Liver (tissue), 9 donors: ENCODE results near the gene ATE1. TPM values are rescaled to one million over a fixed set of nuclear protein-coding genes. Genes with fewer than 3 reads are reported as not detected.

Source experiments
- DNase-seq: peaks from one replicate; pipeline ENCODE4 v3.0.0-alpha.2; 2017; ENCODE audit warnings: low spot score
- H3K27ac ChIP-seq, 2 donors: one replicate each; pipeline ENCODE4 v1.7.0; 2013; ENCODE audit warnings: inconsistent platforms in 2 of 2, low read length in 2 of 2, control low read depth in 1 of 2, low read depth in 1 of 2, mild to moderate bottlenecking in 1 of 2
- H3K27me3 ChIP-seq, 4 donors: one replicate each; pipeline versions ENCODE4 v1.6.1 to v1.7.0; 2013; ENCODE audit warnings: low read length in 3 of 4, inconsistent platforms in 1 of 4, mild to moderate bottlenecking in 1 of 4, moderate library complexity in 1 of 4; ENCODE audit not compliant: control insufficient read depth in 4 of 4, insufficient read depth in 4 of 4
- H3K36me3 ChIP-seq, 4 donors: one replicate each; pipeline versions ENCODE4 v1.6.1 to v1.7.0; 2013; ENCODE audit warnings: low read length in 3 of 4, mild to moderate bottlenecking in 3 of 4, low read depth in 1 of 4, moderate library complexity in 1 of 4; ENCODE audit not compliant: control insufficient read depth in 4 of 4, insufficient read depth in 3 of 4
- H3K4me1 ChIP-seq, 4 donors: one replicate each; pipeline versions ENCODE4 v1.6.1 to v1.7.0; 2013; ENCODE audit warnings: low read length in 3 of 4, mild to moderate bottlenecking in 3 of 4, moderate library complexity in 1 of 4; ENCODE audit not compliant: control insufficient read depth in 4 of 4, insufficient read depth in 4 of 4
- H3K4me3 ChIP-seq, 3 donors: one replicate each; pipeline versions ENCODE4 v1.6.1 to v1.7.0; 2013; ENCODE audit warnings: low read length in 3 of 3, control low read depth in 1 of 3, low read depth in 1 of 3, mild to moderate bottlenecking in 1 of 3
- H3K9ac ChIP-seq, 2 donors: one replicate each; pipeline ENCODE4 v1.7.0; 2013; ENCODE audit warnings: low read length in 2 of 2, mild to moderate bottlenecking in 2 of 2, moderate library complexity in 2 of 2, control low read depth in 1 of 2, low read depth in 1 of 2
- H3K9me3 ChIP-seq, 4 donors: one replicate each; pipeline versions ENCODE4 v1.6.1 to v1.7.0; 2013; ENCODE audit warnings: low read length in 3 of 4; ENCODE audit not compliant: control insufficient read depth in 4 of 4
- CTCF ChIP-seq: fragments of 150-350 bp; IDR thresholded peaks from 2 replicates; pipeline ENCODE4 v1.5.1; 2017; ENCODE audit warnings: improper control_type of control experiment, low read depth, low read length; ENCODE audit not compliant: missing input control
- FOXA2 ChIP-seq: IDR thresholded peaks from 2 replicates; pipeline ENCODE4 v1.6.1; 2016; ENCODE audit warnings: antibody characterized with exemption
- HNF4A ChIP-seq, 2 donors: conservative IDR thresholded peaks; 2 replicates each; pipeline ENCODE4 v1.6.1; 2016; ENCODE audit warnings: antibody characterized with exemption in 2 of 2, mild to moderate bottlenecking in 2 of 2
- HNF4G ChIP-seq: IDR thresholded peaks from 2 replicates; pipeline ENCODE4 v1.6.1; 2016; ENCODE audit warnings: antibody characterized with exemption
- JUND ChIP-seq, 2 donors: IDR thresholded peaks; 2 replicates each; pipeline ENCODE4 v1.6.1; 2016; ENCODE audit warnings: antibody characterized with exemption in 2 of 2
- MAX ChIP-seq: IDR thresholded peaks from 2 replicates; pipeline ENCODE4 v1.6.1; 2016; ENCODE audit warnings: antibody characterized with exemption
- NR2F2 ChIP-seq: IDR thresholded peaks from 2 replicates; pipeline ENCODE4 v1.6.1; 2016; ENCODE audit warnings: antibody characterized with exemption
- RAD21 ChIP-seq, 2 donors: IDR thresholded peaks; 2 replicates each; pipeline ENCODE4 v1.6.1; 2016; ENCODE audit warnings: antibody characterized with exemption in 2 of 2, mild to moderate bottlenecking in 2 of 2
- REST ChIP-seq: IDR thresholded peaks from 2 replicates; pipeline ENCODE4 v1.6.1; 2016; ENCODE audit warnings: antibody characterized with exemption, mild to moderate bottlenecking
- RXRA ChIP-seq, 2 donors: IDR thresholded peaks; 2 replicates each; pipeline ENCODE4 v1.6.1; 2017 to 2018; ENCODE audit warnings: antibody characterized with exemption in 2 of 2, mild to moderate bottlenecking in 1 of 2
- SP1 ChIP-seq: IDR thresholded peaks from 2 replicates; pipeline ENCODE4 v1.6.1; 2018; ENCODE audit warnings: antibody characterized with exemption, mild to moderate bottlenecking
- TAF1 ChIP-seq: conservative IDR thresholded peaks from 2 replicates; pipeline ENCODE4 v1.6.1; 2016; ENCODE audit warnings: antibody characterized with exemption, mild to moderate bottlenecking
- YY1 ChIP-seq: IDR thresholded peaks from 2 replicates; pipeline ENCODE4 v1.6.1; 2016; ENCODE audit warnings: antibody characterized with exemption, mild to moderate bottlenecking
- ZBTB33 ChIP-seq: IDR thresholded peaks from 2 replicates; pipeline ENCODE4 v1.6.1; 2016; ENCODE audit warnings: antibody characterized with exemption
- WGBS: extraction: QIAGEN DNeasy Blood & Tissue Kit; methylation state at CpG from one replicate; pipeline ENCODE4 v1.1.7; 2013; 5-methylcytosine and 5-hydroxymethylcytosine counted together
- polyA plus RNA-seq, 2 donors: library from polyadenylated mRNA; stranded (reverse) in 1 of 2; unstranded in 1 of 2; fragments of 200-250 nt in 1 of 2; fragments of >200 nt in 1 of 2; fragmentation: Nextera tagmentation in 1 of 2; extraction: Ambion mirVana in 1 of 2; gene quantifications; one replicate each; pipeline versions ENCODE4 v1.2.1 to v1.2.3, GENCODE V29; 2013 to 2015
- total RNA-seq, 2 donors: library from RNA; depleted of rRNA; stranded (reverse); fragments of >200 nt; gene quantifications; one replicate each; pipeline ENCODE4 v1.2.3, GENCODE V29; 2014
- donor health status: healthy.
- donor health status: healthy.
- donor health status: healthy.
- donor health status: healthy.
- donor health status: healthy.

Gene ATE1
- total and polyA plus RNA-seq, 4 donors: 7.9 to 34.9 (median 13.5) TPM

GRCh38 chr10:121774404-121774803 is 153.4 kb downstream of the ATE1 start:
- H3K27ac ChIP-seq: no peak overlapping the region
- DNase-seq: no peak
- WGBS: 78% methylated on average over 3 of the region's 3 CpGs

GRCh38 chr10:121772884-121773283 is 154.9 kb downstream of the ATE1 start:
- no peaks in the 10 kb centered on the region for H3K9me3 ChIP-seq
- H3K4me3 ChIP-seq: no peak overlapping the region
- H3K9ac ChIP-seq: no peak overlapping the region
- TF ChIP-seq HNF4G: no peak
- TF ChIP-seq RAD21 (IDR thresholded peaks at IDR 0.05): no peak
- no peak for TF ChIP-seq SP1
- no peak for TF ChIP-seq ZBTB33
- no peak for TF ChIP-seq JUND (IDR thresholded peaks at IDR 0.05)
- TF ChIP-seq RXRA (IDR thresholded peaks at IDR 0.05): no peak
- TF ChIP-seq TAF1: no peak
- no peak for TF ChIP-seq HNF4A (conservative IDR thresholded peaks at IDR 0.05)
- TF ChIP-seq YY1: no peak
- TF ChIP-seq CTCF: no peak
- TF ChIP-seq REST: no peak
- TF ChIP-seq NR2F2: no peak
- TF ChIP-seq MAX: no peak
- H3K4me1 ChIP-seq: peaks cover 0 to 2% (median 0%) of the 10 kb centered on the region in 4 donors
- no peak for DNase-seq
- 68% methylated on average over 2 of the region's 2 CpGs for WGBS
- no peak overlapping the region for H3K27ac ChIP-seq
- H3K36me3 ChIP-seq: no peaks in the 10 kb centered on the region
- H3K27me3 ChIP-seq: no peaks in the 10 kb centered on the region

More at GRCh38 chr10:121774404-121774803, 153.4 kb downstream of the ATE1 start:
- Histone ChIP-seq H3K4me3 (no peak overlapping the region), H3K27me3 (no peaks in the 10 kb centered on the region), H3K9ac (no peak overlapping the region), H3K9me3 (no peaks in the 10 kb centered on the region), H3K4me1 (peaks cover 0 to 2% (median 0%) of the 10 kb centered on the region in 4 donors), H3K36me3 (peaks cover 0 to 3% (median 0%) of the 10 kb centered on the region in 4 donors)
- TF ChIP-seq TAF1 (no peak), HNF4A (conservative IDR thresholded peaks at IDR 0.05) (no peak), RXRA (IDR thresholded peaks at IDR 0.05) (no peak), MAX (no peak), JUND (IDR thresholded peaks at IDR 0.05) (no peak), FOXA2 (no peak), SP1 (no peak)
